Activated naive CD4-positive, alpha-beta T cell (primary cell): ENCODE measurements around the gene GRPEL2.
"Not testable (repeated sequence)": the region's sequence is repeated elsewhere in the genome, so short reads cannot be mapped to it uniquely, and the experiment has no call there.

Experiments used
- DNase-seq, 4 experiments: peaks; one replicate each; lab custom pipeline; 2025; lab: John Stamatoyannopoulos, UW

GRPEL2 gene

DNA sequence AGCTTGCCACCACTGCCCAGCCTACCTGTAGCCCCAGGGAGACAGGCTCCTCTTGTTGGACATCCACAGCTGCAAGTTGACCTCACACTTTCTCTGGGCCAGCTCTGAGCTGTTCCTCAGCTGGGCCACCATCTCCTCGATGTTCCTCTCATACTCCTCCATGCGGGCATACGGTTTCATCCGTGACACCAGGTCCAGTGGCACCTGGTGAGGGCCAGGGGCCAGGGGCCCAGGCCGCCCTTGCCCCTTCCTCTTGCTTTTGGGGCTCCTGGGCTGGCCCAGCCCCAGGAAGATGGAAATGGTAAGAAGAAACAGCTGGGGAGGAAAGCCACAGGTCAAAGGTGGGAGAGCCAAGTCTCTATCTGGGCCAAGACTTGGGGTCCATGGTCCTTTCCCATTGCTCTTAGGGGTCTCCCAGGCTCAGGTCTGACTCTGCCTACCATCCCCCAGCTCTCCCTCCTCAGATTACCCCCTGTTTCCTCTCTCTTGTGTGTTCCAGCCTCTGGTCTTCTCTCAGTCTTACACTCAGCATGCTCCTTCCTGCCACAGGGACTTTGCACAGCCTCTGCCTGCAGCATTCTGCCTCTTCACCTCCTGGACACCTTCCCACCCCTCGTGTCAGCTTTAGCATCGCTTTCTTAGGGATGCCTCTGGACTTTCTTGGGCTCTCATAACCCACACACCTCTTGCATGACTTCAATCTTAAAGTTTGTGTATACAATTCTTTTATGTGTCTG, 31.6 kb downstream of the GRPEL2 start:
- DNase-seq: no peak

DNA sequence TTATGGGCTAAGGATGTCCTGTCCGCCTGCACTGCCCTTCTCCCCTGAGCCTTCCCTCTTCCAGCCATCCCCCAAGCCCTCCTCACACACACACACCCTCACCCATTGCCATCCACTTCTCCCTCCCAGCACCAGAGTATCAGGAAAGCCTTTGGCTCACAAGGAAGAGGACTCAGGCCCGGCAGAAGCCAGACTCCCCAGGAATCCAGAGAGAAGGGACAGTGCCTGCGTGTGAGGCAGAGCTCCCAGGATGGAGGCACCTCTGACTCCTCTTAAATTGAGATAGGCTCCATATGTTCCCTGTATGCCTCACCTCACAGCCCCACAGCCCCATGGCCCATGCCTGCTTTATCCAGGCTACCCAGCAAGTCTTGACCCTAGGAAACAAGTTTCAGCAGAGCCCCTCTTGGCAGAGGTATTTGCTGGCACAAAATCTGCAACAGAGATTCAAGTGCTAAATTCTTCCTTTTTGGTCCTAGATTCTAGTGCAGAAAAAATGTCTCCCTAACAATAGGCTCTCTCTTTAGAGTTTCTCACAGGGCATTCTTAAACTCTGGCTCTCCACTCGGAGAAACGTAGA, 33.0 kb downstream of the GRPEL2 start:
- DNase-seq: no peak

DNA sequence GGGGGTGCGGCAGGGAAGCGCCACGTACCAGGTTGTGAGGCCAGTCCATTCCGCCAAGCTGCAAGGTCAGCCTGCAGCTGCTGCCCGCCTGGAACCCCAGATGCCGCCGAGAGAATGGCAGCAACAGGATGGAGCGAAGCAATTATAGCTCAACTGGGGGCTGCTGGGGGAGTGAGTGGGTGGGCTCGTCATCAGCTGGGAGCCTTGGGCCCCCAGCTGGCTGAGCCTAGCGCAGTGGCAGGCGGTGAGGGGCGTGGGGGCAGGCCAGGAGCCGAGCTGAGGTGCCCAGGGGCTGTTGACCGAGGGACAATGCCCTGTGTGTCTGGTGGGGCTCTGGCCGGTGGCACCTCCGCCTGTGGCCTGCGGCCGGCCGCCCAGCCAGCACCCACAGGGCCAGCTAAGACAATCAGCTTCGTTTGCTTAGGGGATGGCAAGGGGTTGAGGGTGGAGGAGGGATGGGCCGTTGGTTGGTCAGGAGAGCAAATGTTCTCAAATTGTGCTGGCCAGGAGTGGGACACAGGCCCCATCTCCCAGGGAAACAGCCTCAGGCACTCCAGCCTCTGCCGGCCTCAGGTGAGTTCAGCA, 34.0 kb downstream of the GRPEL2 start, which contains the start of gene IL17B:
IL17B (minus strand) TSS at position 116 of the 585 bp plus-strand sequence; CDS start at position 49, 67 bp downstream.
- DNase-seq: no peak

DNA sequence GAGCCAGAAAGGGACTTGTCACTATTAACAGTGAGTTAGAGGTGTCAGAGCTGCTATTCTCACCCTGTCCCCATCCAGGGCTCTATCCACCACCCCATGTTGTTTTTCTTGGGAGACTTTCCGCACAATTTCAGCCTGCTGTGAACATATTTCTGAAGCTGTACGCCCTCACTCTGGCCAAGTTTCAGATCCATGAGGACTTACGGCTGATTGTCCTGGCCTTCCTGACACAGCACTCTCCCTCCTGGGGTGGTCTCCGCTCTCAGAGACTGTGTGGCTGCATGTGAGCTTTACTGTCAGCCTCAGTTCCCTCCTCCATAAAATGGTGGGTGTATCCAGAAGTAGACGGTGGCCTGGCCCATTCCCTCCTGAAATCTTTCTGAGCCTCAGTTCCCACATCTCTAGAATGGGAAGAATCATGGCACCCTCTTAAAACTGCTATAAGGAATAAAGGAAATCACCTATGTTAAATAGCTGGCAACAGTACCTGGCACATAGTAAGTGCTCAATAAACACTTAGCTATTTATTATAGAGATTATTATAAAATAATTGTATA, 34.6 kb downstream of the GRPEL2 start:
- no peak for DNase-seq

DNA sequence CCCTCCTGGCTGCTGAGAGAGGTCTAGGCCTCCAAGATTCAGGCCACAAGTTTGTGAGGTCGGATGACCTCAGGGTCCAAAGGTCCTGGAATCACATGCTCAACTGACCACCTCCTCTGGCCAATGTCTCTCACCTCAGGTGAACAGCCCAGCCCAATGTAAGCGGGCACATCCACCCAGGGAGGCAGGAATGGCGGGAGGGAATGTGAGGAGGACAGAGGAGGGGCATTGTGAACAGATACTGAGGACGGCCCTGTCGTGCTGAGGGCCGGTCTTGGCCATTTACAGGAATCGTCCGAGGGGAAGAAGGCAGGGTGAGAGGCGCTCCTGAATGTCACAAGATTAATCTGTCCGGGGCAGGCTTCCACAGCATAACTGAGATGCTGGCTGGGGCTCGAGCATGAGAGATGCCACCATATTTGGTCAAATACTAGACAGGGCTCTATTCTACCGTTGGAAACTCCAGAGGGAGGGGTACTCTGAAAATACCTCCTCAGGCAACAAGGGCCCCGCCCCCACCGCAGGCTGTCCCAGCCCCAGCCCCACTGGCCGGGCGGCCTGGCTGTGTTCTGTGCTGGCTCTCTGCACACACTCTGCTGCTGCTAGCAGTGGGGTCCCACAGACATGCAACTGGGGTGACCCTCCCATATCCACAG, 35.3 kb downstream of the GRPEL2 start:
- no peak for DNase-seq

DNA sequence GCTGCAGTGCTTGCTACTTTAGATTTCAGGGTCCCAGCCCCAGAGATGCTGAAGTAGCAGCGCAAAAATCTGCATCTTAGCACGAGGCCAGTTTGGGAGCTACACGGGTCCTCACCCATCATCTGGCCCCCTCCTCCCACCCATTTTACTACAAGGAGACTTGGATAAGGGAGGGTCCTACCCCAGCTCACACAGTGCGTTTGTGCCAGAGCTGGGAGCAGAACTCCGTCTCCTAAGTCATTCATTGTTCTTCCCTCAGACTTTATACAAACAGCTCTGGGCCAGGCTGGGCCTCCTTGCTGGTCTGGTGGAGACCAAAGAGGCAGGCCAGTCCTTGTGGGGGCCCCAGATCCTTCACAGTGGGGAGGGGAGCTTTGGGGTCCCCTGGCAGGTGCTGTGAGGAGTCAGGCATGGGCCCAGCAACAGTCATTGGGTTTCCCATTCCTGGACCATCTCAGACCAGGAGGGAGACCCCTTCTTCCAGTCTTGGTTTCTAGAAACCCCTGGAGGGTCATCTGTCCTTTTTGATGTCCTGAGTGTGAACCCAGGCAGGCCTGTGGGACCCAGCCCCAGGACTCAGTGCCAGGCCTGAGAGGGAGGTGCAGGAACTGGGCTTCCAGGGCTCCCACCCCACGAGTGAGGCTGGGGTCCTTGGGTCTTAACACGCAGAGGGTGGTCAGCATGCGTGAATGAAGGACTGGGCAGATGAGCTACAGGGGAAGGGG, 36.1 kb downstream of the GRPEL2 start:
- DNase-seq: no peak

DNA sequence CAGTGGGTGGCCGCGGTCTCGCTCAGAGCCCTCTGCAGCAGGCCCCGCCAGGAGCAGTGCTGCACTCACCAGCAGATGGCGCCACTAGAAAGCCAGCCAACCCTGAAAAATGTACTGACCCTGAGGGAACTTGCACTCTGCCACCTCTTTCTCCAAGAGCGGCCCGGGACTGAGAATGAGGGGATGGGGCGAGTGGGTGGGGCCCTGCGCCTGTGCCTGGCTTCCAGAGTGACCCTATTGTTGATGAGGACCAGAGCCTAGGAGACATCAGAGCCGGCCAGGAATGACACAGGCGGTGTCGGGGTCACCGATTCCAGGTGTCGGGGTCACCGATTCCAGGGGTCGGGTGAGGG, 36.7 kb downstream of the GRPEL2 start:
- peak; percentile 55 to 69 (median 60) for DNase-seq

DNA sequence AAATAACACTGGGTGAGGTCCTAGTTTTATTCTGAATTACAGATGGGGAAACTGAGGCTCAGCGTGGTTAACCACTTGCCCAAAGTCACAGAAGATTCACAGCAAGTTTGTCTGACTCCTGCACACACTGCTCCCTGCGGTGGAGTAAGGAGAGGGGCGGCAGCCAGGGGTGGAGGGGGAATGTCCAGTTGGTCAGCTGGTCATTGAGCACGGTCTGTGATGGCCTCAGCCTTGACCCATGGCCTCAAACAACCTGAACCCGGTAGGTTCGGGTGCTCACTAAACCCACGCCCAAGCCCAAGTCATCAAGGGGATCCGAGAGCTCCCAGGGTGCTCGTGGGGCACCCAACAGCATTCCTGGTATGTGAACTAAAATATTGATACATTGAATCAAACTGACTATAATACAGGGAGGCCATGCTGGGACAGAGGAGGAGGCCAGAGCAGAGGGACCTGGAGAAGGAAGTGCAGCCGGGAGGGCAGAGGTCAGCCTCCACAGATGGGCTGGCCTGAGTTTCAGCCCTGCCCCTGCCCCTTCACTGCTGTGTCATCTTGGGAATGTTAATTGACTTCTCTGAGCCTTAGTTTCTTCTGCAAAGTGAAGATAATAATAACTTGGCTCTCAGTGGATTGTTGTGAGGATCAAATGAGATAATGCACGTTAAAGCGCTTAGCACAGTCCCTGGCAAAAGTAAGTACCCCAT, 37.4 kb downstream of the GRPEL2 start:
- DNase-seq: no peak

DNA sequence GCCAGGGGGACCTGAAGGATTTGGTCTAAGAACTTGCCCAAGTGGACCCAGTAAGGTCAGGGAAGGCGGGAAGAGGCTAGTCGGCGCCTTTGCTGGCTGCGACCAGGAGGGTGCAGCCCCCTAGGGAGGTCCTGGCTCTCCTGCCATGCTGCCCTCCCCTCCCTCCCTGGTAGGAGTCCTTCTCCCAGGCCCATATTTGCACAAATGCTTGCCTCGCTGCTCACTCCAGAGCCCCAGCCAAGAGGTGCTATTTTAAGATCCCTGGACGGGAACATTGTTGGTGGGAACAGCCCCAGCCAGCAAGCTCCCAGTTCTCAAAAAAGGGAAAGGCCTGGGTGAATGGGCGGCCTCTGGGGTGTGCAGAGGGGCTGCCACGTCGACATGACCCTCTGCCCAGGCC, 38.1 kb downstream of the GRPEL2 start:
- DNase-seq: no peak

DNA sequence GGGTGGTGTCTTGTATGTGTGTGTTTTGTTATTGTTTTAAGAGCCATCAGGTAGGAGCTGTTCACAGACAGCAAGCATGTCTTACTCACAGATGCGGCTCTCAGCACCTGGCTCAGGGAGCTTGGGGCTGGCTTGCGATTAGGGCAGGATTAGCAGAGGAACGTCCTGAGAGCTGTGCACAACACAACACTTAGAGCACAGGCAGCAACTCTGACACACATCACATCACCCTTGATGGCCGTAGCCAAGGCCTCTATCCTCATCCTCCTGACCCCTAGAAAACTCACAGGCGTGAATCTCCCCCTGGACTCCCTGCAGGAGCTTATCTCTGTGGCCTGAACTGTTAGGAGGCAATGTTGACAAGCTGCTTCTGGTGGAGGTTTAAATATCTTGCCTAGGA, 40.9 kb downstream of the GRPEL2 start:
- DNase-seq: no peak

DNA sequence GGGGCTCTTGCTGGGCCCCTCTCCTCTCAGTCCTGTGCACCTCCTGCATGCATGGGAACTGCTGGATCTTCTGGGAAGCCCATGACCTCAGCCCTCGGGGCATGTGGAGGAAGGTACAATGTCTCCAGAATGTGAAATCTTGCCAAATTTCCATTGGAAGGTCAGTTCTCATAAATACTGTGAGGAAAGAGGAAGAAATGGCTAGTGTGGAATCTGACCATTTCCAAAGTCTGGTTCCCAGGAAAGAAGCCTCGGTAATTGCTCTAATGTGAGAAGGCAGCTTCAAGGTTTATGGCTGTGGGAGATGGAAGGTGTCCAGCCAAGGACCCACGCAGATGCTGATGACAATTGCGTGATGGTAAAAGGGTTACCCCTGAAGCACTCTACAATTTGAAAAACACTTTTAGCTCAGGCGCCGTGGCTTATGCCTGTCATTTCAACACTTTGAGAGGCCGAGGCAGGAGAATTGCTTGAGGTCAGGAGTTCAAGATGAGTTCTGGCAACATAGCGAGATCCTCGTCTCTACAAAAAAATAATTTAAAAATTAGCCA, 41.9 kb downstream of the GRPEL2 start:
- DNase-seq: no peak

DNA sequence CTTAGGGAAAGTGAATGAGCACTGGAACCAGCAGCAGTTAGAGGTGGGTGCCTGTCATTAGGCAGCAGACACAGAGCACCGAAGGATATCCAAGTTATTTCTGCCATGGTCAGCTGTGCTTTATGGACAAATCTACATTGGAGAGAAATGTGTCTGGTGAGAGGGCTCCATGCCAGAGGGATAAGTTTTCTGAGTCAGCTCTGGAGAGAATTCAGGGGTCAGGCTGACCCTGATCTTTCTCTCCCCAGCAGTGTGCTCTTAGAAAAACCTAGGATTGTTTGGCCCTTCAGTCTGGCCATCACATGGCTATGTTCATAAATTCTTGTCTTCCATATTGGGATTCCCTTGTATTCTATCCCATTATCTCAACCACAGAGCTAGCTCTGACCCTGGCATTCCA, 42.7 kb downstream of the GRPEL2 start:
- DNase-seq: no peak

DNA sequence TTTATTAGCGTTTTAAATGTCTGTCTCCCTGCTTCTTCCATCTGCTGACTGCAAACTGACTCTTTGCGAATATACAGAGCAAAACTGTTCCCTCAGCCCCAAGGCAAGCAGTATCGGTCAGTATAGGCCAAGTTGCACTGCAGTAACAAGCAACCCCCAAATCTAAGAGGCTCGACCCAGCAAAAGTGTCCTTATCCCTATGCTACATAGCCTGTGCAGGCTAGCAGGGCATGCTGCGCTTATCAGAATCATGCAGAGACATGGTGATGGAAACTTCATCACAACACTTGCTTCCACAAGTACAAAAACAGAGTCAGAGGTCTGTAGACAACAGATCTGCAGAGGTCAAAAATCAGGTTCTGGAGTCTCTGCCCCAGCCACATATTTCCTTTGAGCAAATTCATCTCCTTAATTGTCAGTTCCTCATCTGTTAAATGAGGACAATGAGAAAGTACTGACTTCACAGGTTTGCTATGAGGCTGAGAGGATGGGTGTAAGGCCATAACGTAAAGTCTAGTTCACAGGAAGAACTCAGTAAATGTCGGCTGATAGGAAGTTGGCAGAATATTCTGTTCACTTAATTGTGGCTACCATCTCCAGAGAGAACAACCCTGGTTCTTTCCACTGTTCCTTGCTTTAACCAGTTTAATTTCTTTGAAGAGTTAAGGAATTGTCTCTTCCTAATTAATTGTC, 43.3 kb downstream of the GRPEL2 start:
- DNase-seq: no peak

DNA sequence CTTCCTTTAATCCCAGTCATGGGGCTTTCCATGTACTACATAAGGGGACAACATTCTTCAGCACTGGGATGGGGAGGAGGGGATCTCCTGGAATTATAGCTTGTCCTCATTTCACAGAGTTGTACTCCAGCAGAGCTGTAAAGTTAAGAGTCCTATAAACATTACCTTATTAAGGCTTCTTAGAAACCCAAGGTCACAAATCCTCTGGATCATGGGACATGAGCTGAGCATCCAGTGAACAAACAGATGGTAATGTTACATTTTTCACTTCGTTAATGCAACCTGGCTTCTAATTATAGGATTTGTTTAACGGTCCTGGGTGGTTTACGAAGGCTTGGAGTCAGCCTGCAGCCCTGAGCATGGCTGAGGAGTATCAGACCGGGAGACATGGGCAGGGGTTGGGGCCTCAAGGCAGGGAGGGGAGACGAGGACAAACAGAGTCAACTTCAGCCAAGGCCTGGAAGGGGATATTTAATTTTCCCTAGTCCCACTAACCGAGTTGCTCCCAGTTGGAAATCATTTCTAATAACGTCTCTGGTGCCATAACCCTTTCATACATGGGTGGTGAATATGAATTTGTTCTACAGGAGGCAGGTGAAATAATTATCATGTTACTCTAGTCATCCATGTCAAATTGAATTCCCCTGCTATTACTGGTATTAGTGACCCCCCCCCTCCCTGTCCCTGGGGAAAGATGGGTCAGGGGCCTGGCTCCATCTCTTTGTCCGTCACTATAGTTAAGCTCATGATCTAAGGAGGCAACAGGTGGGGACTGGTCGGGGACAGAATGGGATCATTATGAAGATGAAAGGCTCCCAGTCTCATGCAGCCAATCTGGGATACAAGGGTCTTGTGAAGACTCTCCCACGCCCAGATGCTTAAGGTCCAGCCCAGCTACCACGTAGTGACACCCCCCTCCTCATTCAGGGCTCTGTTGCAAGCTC, 44.5 kb downstream of the GRPEL2 start:
- DNase-seq: no peak

DNA sequence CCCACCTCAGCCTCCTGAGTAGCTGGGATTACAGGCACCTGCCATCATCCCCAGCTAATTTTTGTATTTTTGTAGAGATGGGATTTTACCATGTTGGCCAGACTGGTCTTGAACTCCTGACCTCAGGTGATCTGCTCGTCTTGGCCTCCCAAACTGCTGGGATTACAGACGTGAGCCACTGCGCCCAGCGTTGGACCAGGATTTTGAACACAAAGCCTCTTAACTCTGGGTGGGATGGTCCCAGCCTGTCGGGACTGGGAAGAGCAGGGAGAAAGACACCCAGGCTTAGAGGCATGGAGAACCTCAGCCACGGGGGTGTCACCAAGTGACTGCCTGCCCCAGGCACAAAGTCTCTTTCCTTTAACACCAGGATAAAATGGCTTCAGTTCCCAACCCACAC, 45.8 kb downstream of the GRPEL2 start:
- DNase-seq: not testable (repeated sequence)

DNA sequence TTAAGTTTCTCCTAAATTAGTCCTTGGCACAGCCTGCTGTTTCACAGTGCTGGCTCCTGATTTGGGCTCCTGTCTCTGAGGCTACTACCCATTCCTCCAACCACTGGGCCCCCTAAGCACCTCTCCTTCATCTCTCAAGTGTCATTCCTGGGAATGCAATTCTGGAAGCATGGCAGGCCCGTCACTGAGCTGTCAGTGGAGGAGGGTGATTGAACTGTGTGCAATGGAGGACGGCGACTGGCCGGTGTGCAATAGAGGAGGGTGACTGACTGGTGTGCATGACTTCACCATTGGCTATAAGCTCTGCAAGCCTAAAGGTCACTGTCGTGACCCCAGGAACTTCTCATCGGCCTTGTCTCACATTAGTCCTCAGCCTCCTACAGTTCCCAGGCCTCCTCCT, 46.2 kb downstream of the GRPEL2 start:
- DNase-seq: no peak

DNA sequence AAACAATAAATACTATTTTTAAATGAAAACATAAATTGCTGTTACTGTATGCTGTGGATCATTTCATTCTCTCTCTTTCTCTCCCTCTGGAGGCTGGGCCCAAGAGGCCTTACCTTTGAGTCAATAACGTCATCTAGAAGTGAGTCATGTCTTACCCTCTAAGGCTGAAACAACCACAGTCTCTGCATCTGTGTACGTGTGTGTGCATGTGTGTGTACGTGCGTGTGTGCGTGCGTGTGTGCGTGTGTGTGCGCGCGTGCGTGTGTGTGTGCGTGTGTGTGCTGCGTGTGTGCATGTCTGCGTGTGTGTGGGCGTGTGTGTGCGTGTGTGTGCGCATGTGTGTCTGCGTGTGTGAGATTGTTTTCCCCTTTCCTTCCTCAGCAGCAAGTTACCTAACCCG, 47.4 kb downstream of the GRPEL2 start:
- no peak for DNase-seq

DNA sequence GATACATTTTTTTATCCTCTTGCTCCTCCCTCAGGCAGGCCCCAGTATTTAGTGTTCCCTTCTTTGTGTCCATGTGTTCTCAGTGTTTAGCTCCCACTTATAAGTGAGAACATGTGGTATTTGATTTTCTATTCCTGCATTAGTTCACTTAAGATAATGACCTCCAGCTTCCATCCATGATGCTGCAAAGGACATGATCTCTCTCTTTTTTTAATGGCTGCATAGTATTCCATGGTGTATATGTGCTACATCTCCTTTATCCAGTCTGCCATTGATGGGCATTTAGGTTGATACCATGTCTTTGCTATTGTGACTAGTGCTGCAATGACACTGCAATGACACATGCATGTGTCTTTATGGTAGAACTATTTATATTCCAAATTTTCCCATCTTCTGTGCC, 49.7 kb downstream of the GRPEL2 start:
- DNase-seq: not testable (repeated sequence)

DNA sequence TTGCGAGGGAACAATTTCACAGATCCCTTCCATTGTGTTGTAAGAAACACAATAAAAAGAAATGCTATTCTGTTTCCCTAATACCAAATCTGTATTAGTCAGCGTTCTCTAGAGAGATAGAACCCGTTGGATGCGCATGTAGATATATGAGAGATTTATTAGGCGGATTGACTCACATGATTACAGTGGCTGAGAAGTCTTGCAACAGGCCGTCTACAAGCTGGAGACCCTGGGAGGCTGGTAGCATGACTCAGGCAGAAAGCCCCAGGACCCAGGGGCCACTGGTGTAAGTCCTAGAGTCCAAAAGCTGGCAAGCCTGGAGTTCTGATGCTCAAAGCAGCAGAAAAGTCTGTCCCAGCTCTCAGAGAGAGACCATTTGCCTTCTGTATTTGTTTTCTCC, 52.2 kb downstream of the GRPEL2 start:
- DNase-seq: no peak
